RWPE2 (cell line): ENCODE results near the gene PTCH1.

Source experiments
- ATAC-seq: fragments of 200-7000 bp; cut with Tn5 transposase; 3 replicates; pipeline ENCODE4 v1.9.1; 2021; ENCODE audit warnings: low read depth
- DNase-seq: peaks from one replicate; pipeline ENCODE4 v3.0.0-alpha.2; 2020; ENCODE audit warnings: low spot score
- H3K27ac ChIP-seq: fragments of 450-650 bp; 2 replicates; pipeline ENCODE4 v1.5.1; 2017; ENCODE audit warnings: mild to moderate bottlenecking; ENCODE audit not compliant: poor library complexity, severe bottlenecking
- H3K27me3 ChIP-seq: fragments of 250-450 bp; sonication (Bioruptor Pico); 2 replicates; pipeline ENCODE4 v1.5.1; 2021; ENCODE audit warnings: mild to moderate bottlenecking, moderate library complexity; ENCODE audit not compliant: insufficient read depth, poor library complexity, severe bottlenecking
- H3K36me3 ChIP-seq: fragments of 250-450 bp; sonication (Bioruptor Pico); 2 replicates; pipeline ENCODE4 v1.5.1; 2020; ENCODE audit warnings: low read depth, mild to moderate bottlenecking, moderate library complexity
- H3K4me1 ChIP-seq: fragments of 250-450 bp; sonication (Bioruptor Pico); 2 replicates; pipeline ENCODE4 v1.5.1; 2021; ENCODE audit warnings: mild to moderate bottlenecking, moderate library complexity; ENCODE audit not compliant: insufficient read depth, poor library complexity, severe bottlenecking
- H3K4me3 ChIP-seq: fragments of 250-450 bp; sonication (Bioruptor Pico); 2 replicates; pipeline ENCODE4 v1.5.1; 2021; ENCODE audit warnings: mild to moderate bottlenecking, moderate library complexity; ENCODE audit not compliant: severe bottlenecking
- H3K9me3 ChIP-seq: fragments of 250-450 bp; sonication (Bioruptor Pico); 2 replicates; pipeline ENCODE4 v1.5.1; 2021; ENCODE audit warnings: mild to moderate bottlenecking, moderate library complexity; ENCODE audit not compliant: severe bottlenecking
- TF ChIP-seq, protein P1 (sequence below): fragments of 450-650 bp; IDR thresholded peaks from one replicate; pipeline ENCODE4 v1.5.1; 2017; ENCODE audit warnings: mild to moderate bottlenecking, moderate library complexity; ENCODE audit not compliant: poor library complexity, severe bottlenecking

PTCH1 gene

GRCh38 chr9:95499046-95499676, 17.6 kb downstream of the PTCH1 start:
- ATAC-seq (no peak), DNase-seq (no peak)
- Histone ChIP-seq H3K4me3 (no peak overlapping the region), H3K27me3 (no peaks in the 10 kb centered on the region), H3K36me3 (no peaks in the 10 kb centered on the region), H3K27ac (no peak overlapping the region), H3K4me1 (peaks cover 19% of the 10 kb centered on the region), H3K9me3 (no peaks in the 10 kb centered on the region)
- TF ChIP-seq, protein P1, sequence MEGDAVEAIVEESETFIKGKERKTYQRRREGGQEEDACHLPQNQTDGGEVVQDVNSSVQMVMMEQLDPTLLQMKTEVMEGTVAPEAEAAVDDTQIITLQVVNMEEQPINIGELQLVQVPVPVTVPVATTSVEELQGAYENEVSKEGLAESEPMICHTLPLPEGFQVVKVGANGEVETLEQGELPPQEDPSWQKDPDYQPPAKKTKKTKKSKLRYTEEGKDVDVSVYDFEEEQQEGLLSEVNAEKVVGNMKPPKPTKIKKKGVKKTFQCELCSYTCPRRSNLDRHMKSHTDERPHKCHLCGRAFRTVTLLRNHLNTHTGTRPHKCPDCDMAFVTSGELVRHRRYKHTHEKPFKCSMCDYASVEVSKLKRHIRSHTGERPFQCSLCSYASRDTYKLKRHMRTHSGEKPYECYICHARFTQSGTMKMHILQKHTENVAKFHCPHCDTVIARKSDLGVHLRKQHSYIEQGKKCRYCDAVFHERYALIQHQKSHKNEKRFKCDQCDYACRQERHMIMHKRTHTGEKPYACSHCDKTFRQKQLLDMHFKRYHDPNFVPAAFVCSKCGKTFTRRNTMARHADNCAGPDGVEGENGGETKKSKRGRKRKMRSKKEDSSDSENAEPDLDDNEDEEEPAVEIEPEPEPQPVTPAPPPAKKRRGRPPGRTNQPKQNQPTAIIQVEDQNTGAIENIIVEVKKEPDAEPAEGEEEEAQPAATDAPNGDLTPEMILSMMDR, result no peak

- no peaks in the 10 kb centered on the region for H3K9me3 ChIP-seq
- no peak for ATAC-seq
- no peak for DNase-seq
- no peak overlapping the region for H3K4me3 ChIP-seq
- H3K4me1 ChIP-seq, result peaks cover 17% of the 10 kb centered on the region
- TF ChIP-seq, protein P1, result no peak
- H3K27me3 ChIP-seq, result no peaks in the 10 kb centered on the region
- H3K27ac ChIP-seq, result no peak overlapping the region
- H3K36me3 ChIP-seq, result no peaks in the 10 kb centered on the region
Measured at GRCh38 chr9:95498641-95499040, 18.1 kb downstream of the PTCH1 start.

DNA sequence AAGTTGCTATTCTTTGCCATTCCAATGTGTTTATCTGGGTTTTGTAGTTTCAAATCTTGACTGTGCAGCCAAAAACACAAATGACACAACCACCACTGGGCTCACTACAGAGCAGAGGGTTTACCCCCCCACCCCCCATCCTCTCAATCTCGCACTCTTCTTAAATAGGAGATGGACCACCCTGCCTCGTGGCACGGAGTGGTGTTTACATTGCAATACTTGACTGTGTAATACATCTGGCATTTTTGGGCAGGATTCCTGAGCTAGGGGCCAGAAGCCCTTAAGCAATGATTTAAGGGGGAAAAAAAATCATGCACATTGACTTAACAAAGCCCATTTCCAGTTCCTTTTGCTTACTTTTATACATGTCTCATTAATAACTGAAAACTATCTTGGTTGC, 19.0 kb downstream of the PTCH1 start:
- DNase-seq (no peak), ATAC-seq (no peak)
- H3K9me3 ChIP-seq, result no peaks in the 10 kb centered on the region
- TF ChIP-seq, protein P1, result no peak
- H3K27ac ChIP-seq, result no peak overlapping the region
- no peaks in the 10 kb centered on the region for H3K36me3 ChIP-seq
- H3K27me3 ChIP-seq, result no peaks in the 10 kb centered on the region
- peaks cover 17% of the 10 kb centered on the region for H3K4me1 ChIP-seq
- H3K4me3 ChIP-seq, result no peak overlapping the region

DNA sequence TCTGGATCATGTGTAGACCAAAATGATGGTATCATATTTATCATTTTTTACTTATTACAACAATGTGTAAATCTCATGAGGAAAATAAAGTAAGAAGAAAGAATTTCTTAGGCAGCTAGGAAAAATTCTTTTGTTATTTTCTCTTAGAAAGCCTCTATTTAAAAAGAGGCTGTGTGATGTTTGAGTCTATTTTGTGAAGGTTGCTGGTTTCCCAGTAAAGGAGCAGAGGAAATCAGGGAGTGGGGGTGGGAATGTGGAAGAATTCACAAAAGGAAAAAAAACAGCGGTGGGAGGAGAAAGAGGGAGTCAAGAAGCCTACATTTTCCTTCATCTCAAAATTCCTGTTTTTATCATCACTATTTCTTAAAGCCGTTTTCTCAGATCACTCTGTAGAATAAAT, 20.1 kb downstream of the PTCH1 start:
- ATAC-seq (no peak), DNase-seq (no peak)
- Histone ChIP-seq H3K4me1 (peaks cover 17% of the 10 kb centered on the region), H3K4me3 (no peak overlapping the region), H3K27me3 (no peaks in the 10 kb centered on the region), H3K27ac (no peak overlapping the region), H3K36me3 (no peaks in the 10 kb centered on the region), H3K9me3 (no peaks in the 10 kb centered on the region)
- TF ChIP-seq, protein P1, result no peak

DNA sequence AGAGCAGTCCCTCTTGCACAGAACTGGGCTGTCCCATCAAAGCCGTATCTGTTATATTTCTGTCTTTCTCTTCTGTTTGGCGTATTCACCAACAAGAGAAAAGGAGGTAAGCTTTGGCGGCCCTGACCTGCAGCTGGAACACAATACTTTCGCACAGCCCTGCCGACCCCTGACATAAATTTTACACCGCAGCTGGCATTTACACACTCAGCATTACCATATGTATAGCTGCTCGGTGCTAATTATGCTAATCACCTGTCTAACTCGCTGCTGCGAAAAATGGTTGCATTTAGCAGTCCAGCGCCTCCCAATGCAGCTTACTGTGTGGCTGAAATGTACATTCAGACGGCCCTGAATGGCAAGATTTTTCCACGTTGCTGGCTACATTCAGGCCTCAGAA, 20.8 kb downstream of the PTCH1 start:
- H3K4me1 ChIP-seq, result peaks cover 17% of the 10 kb centered on the region
- no peaks in the 10 kb centered on the region for H3K9me3 ChIP-seq
- TF ChIP-seq, protein P1, result no peak
- no peak overlapping the region for H3K4me3 ChIP-seq
- no peaks in the 10 kb centered on the region for H3K36me3 ChIP-seq
- no peak for DNase-seq
- no peak overlapping the region for H3K27ac ChIP-seq
- no peaks in the 10 kb centered on the region for H3K27me3 ChIP-seq
- no peak for ATAC-seq
